ENCODE results near the gene KIF22.

The KIF22 gene

DNA sequence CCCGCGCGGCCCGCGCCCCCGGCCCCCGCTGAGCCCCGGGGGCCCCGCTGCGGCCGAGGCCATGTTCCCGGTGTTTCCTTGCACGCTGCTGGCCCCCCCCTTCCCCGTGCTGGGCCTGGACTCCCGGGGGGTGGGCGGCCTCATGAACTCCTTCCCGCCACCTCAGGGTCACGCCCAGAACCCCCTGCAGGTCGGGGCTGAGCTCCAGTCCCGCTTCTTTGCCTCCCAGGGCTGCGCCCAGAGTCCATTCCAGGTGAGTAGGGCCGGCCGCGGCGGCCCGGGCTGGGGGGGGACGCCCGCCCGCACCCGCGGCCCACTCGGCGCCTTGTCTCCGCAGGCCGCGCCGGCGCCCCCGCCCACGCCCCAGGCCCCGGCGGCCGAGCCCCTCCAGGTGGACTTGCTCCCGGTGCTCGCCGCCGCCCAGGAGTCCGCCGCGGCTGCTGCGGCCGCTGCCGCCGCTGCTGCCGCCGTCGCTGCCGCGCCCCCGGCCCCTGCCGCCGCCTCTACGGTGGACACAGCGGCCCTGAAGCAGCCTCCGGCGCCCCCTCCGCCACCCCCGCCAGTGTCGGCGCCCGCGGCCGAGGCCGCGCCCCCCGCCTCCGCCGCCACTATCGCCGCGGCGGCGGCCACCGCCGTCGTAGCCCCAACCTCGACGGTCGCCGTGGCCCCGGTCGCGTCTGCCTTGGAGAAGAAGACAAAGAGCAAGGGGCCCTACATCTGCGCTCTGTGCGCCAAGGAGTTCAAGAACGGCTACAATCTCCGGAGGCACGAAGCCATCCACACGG, 16.3 kb downstream of the KIF22 start:
- peaks cover 12% of the 10 kb centered on the region; the same call in 1 of the 2 replicates for H3K79me2 ChIP-seq (ENCODE audit: insufficient read depth, low read length)
- H3K4me2 ChIP-seq (ENCODE audit: low read depth, low read length, poor library complexity, severe bottlenecking), result peak overlapping the region; percentile 62
- no peaks in the 10 kb centered on the region for H3K9me2 ChIP-seq (replicated peaks; ENCODE audit: insufficient read depth, low read length)
- H3F3A ChIP-seq (ENCODE audit: insufficient read depth), result peaks cover 51% of the 10 kb centered on the region
- peak overlapping the region; percentile 62 for H3K4me3 ChIP-seq (ENCODE audit: insufficient read depth, low read length, poor library complexity, severe bottlenecking)
- peak overlapping the region; percentile 74 for H3K9ac ChIP-seq (ENCODE audit: low read length)
- peak overlapping the region; percentile 84 for H3K27ac ChIP-seq (ENCODE audit: low read depth, low read length)
- H2AFZ ChIP-seq (ENCODE audit: low read depth, low read length, severe bottlenecking), result no peak overlapping the region
- H3K27me3 ChIP-seq (ENCODE audit: low read length), result no peaks in the 10 kb centered on the region
- TF ChIP-seq EZH2phosphoT487 (conservative IDR thresholded peaks at IDR 0.05; ENCODE audit: low read length), result no peak
- H3K9me3 ChIP-seq (ENCODE audit: insufficient read depth, low read length), result no peaks in the 10 kb centered on the region
- peaks cover 8% of the 10 kb centered on the region for H4K20me1 ChIP-seq (ENCODE audit: low read depth, low read length)
- peaks cover 15% of the 10 kb centered on the region for H3K36me3 ChIP-seq (ENCODE audit: low read length)

DNA sequence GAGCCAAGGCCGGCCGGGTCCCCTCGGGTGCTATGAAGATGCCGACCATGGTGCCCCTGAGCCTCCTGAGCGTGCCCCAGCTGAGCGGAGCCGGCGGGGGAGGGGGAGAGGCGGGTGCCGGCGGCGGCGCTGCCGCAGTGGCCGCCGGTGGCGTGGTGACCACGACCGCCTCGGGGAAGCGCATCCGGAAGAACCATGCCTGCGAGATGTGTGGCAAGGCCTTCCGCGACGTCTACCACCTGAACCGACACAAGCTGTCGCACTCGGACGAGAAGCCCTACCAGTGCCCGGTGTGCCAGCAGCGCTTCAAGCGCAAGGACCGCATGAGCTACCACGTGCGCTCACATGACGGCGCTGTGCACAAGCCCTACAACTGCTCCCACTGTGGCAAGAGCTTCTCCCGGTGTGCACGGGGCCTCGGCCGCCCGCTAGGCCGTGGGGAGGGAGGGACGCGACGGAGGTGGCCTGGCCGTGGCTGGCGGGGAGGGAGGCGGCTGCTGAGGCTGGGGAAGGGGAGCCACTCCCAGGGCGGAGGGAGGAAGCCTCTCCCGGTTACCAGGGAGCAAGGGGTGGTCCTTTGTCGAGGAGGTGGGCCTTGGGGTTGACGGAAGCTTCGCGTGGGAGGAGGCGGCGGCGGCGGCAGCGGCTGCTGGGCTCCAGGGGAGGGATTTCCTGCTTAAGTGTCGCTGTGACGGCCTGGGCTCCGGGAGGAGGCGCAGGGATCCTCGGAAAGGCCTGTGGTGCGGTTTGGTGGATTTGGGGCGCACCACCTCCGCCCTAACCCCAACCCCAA, 17.1 kb downstream of the KIF22 start:
- no peaks in the 10 kb centered on the region for H3K27me3 ChIP-seq (ENCODE audit: low read length)
- peaks cover 15% of the 10 kb centered on the region for H3K36me3 ChIP-seq (ENCODE audit: low read length)
- peak overlapping the region; percentile 62 for H3K4me2 ChIP-seq (ENCODE audit: low read depth, low read length, poor library complexity, severe bottlenecking)
- no peaks in the 10 kb centered on the region for H3K9me2 ChIP-seq (replicated peaks; ENCODE audit: insufficient read depth, low read length)
- H3K27ac ChIP-seq (ENCODE audit: low read depth, low read length), result peak overlapping the region; percentile 84
- H4K20me1 ChIP-seq (ENCODE audit: low read depth, low read length), result peaks cover 8% of the 10 kb centered on the region
- peak overlapping the region; percentile 62 for H3K4me3 ChIP-seq (ENCODE audit: insufficient read depth, low read length, poor library complexity, severe bottlenecking)
- H3K79me2 ChIP-seq (ENCODE audit: insufficient read depth, low read length), result peaks cover 12% of the 10 kb centered on the region; the same call in 1 of the 2 replicates
- peaks cover 46% of the 10 kb centered on the region for H3F3A ChIP-seq (ENCODE audit: insufficient read depth)
- H3K9me3 ChIP-seq (ENCODE audit: insufficient read depth, low read length), result no peaks in the 10 kb centered on the region
- H3K9ac ChIP-seq (ENCODE audit: low read length), result peak overlapping the region; percentile 74
- TF ChIP-seq, protein P1, sequence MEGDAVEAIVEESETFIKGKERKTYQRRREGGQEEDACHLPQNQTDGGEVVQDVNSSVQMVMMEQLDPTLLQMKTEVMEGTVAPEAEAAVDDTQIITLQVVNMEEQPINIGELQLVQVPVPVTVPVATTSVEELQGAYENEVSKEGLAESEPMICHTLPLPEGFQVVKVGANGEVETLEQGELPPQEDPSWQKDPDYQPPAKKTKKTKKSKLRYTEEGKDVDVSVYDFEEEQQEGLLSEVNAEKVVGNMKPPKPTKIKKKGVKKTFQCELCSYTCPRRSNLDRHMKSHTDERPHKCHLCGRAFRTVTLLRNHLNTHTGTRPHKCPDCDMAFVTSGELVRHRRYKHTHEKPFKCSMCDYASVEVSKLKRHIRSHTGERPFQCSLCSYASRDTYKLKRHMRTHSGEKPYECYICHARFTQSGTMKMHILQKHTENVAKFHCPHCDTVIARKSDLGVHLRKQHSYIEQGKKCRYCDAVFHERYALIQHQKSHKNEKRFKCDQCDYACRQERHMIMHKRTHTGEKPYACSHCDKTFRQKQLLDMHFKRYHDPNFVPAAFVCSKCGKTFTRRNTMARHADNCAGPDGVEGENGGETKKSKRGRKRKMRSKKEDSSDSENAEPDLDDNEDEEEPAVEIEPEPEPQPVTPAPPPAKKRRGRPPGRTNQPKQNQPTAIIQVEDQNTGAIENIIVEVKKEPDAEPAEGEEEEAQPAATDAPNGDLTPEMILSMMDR (IDR thresholded peaks at IDR 0.05; ENCODE audit: insufficient read depth, low read length, poor library complexity, severe bottlenecking), result peak; percentile 7
- TF ChIP-seq EZH2phosphoT487 (conservative IDR thresholded peaks at IDR 0.05; ENCODE audit: low read length), result no peak
- no peak overlapping the region for H2AFZ ChIP-seq (ENCODE audit: low read depth, low read length, severe bottlenecking)

- H3K27ac ChIP-seq (ENCODE audit: low read depth, low read length), result peak overlapping the region; percentile 84
- no peak overlapping the region for H2AFZ ChIP-seq (ENCODE audit: low read depth, low read length, severe bottlenecking)
- H3K9me2 ChIP-seq (replicated peaks; ENCODE audit: insufficient read depth, low read length), result no peaks in the 10 kb centered on the region
- no peaks in the 10 kb centered on the region for H3K9me3 ChIP-seq (ENCODE audit: insufficient read depth, low read length)
- peaks cover 12% of the 10 kb centered on the region; the same call in 1 of the 2 replicates for H3K79me2 ChIP-seq (ENCODE audit: insufficient read depth, low read length)
- H3K36me3 ChIP-seq (ENCODE audit: low read length), result peaks cover 15% of the 10 kb centered on the region
- peaks cover 39% of the 10 kb centered on the region for H3F3A ChIP-seq (ENCODE audit: insufficient read depth)
- H3K4me2 ChIP-seq (ENCODE audit: low read depth, low read length, poor library complexity, severe bottlenecking), result peak overlapping the region; percentile 62
- H3K27me3 ChIP-seq (ENCODE audit: low read length), result no peaks in the 10 kb centered on the region
- peak overlapping the region; percentile 62 for H3K4me3 ChIP-seq (ENCODE audit: insufficient read depth, low read length, poor library complexity, severe bottlenecking)
- H3K9ac ChIP-seq (ENCODE audit: low read length), result peak overlapping the region; percentile 74
- H4K20me1 ChIP-seq (ENCODE audit: low read depth, low read length), result peaks cover 8% of the 10 kb centered on the region
- no peak for TF ChIP-seq EZH2phosphoT487 (conservative IDR thresholded peaks at IDR 0.05; ENCODE audit: low read length)
- TF ChIP-seq, protein P1 (IDR thresholded peaks at IDR 0.05; ENCODE audit: insufficient read depth, low read length, poor library complexity, severe bottlenecking), result no peak
Observed at GRCh38 chr16:29808219-29808900, 17.8 kb downstream of the KIF22 start.

Data from SU-DHL-6 (cell line).